Trophoblast cell (in vitro differentiated cells and primary cell): ENCODE data around the gene PLIN4.
A peak's percentile ranks its signal among the peaks of the same experiment; 100 is the strongest.

Experiments
- DNase-seq, 2 donors: peaks; one replicate each; pipeline ENCODE4 v3.0.0-alpha.2; 2016
- H2AFZ ChIP-seq: 2 replicates; pipeline ENCODE4 v1.6.1; 2013; ENCODE audit warnings: low read length, moderate library complexity, mild to moderate bottlenecking; ENCODE audit not compliant: insufficient read depth, poor library complexity
- H2AK5ac ChIP-seq: 2 replicates; pipeline ENCODE4 v1.6.1; 2013; ENCODE audit warnings: mild to moderate bottlenecking, low read length
- H2BK120ac ChIP-seq: 2 replicates; pipeline ENCODE4 v1.6.1; 2013; ENCODE audit warnings: low read length, mild to moderate bottlenecking, moderate library complexity; ENCODE audit not compliant: insufficient read depth, poor library complexity
- H2BK12ac ChIP-seq: 2 replicates; pipeline ENCODE4 v1.6.1; 2013; ENCODE audit warnings: mild to moderate bottlenecking, low read length, moderate library complexity
- H2BK5ac ChIP-seq: 2 replicates; pipeline ENCODE4 v1.6.1; 2013; ENCODE audit warnings: low read length, low read depth, moderate library complexity, mild to moderate bottlenecking; ENCODE audit not compliant: poor library complexity
- H3K14ac ChIP-seq: 2 replicates; pipeline ENCODE4 v1.6.1; 2013; ENCODE audit warnings: mild to moderate bottlenecking, low read length
- H3K18ac ChIP-seq: 2 replicates; pipeline ENCODE4 v1.6.1; 2013; ENCODE audit warnings: mild to moderate bottlenecking, low read length
- H3K23ac ChIP-seq: 2 replicates; pipeline ENCODE4 v1.6.1; 2013; ENCODE audit warnings: low read length
- H3K27ac ChIP-seq: 2 replicates; pipeline ENCODE4 v1.5.1; 2013; ENCODE audit warnings: low read depth, mild to moderate bottlenecking, inconsistent platforms, low read length, moderate library complexity
- H3K27me3 ChIP-seq: 2 replicates; pipeline ENCODE4 v1.6.1; 2013; ENCODE audit warnings: inconsistent platforms, mild to moderate bottlenecking, low read length, moderate library complexity; ENCODE audit not compliant: insufficient read depth
- H3K36me3 ChIP-seq, 2 experiments: 1 replicate in 1 of 2; 2 replicates in 1 of 2; pipeline ENCODE4 v1.6.1; 2013; ENCODE audit warnings: low read length in 2 of 2, mild to moderate bottlenecking in 2 of 2, moderate library complexity in 1 of 2; ENCODE audit not compliant: insufficient read depth in 2 of 2, control insufficient read depth in 1 of 2
- H3K4ac ChIP-seq: 2 replicates; pipeline ENCODE4 v1.6.1; 2013; ENCODE audit warnings: low read depth, mild to moderate bottlenecking, low read length, moderate library complexity
- H3K4me1 ChIP-seq, 2 experiments: 1 replicate in 1 of 2; 2 replicates in 1 of 2; pipeline ENCODE4 v1.6.1; 2013; ENCODE audit warnings: low read length in 2 of 2, mild to moderate bottlenecking in 2 of 2, moderate library complexity in 1 of 2; ENCODE audit not compliant: insufficient read depth in 2 of 2, control insufficient read depth in 1 of 2
- H3K4me2 ChIP-seq: 2 replicates; pipeline ENCODE4 v1.6.1; 2013; ENCODE audit warnings: inconsistent platforms, mild to moderate bottlenecking, low read length, moderate library complexity
- H3K4me3 ChIP-seq: 2 replicates; pipeline ENCODE4 v1.5.1; 2013; ENCODE audit warnings: mild to moderate bottlenecking, low read depth, low read length, inconsistent platforms
- H3K79me1 ChIP-seq: one replicate; pipeline ENCODE4 v1.6.1; 2013; ENCODE audit warnings: low read length
- H3K79me2 ChIP-seq: 2 replicates; pipeline ENCODE4 v1.6.1; 2013; ENCODE audit warnings: low read length, mild to moderate bottlenecking; ENCODE audit not compliant: control insufficient read depth, insufficient read depth, poor library complexity
- H3K9ac ChIP-seq: 2 replicates; pipeline ENCODE4 v1.6.1; 2013; ENCODE audit warnings: mild to moderate bottlenecking, low read length
- H3K9me3 ChIP-seq: 2 replicates; pipeline ENCODE4 v1.6.1; 2013; ENCODE audit warnings: low read depth, mild to moderate bottlenecking, control low read depth, inconsistent platforms, low read length; ENCODE audit not compliant: insufficient read depth
- H4K12ac ChIP-seq: 2 replicates; pipeline ENCODE4 v1.6.1; 2013; ENCODE audit warnings: low read depth, mild to moderate bottlenecking, low read length, moderate library complexity
- H4K8ac ChIP-seq: 2 replicates; pipeline ENCODE4 v1.6.1; 2013; ENCODE audit warnings: low read depth, mild to moderate bottlenecking, low read length, moderate library complexity
- H4K91ac ChIP-seq: one replicate; pipeline ENCODE4 v1.6.1; 2013; ENCODE audit warnings: low read depth, mild to moderate bottlenecking, low read length, moderate library complexity
- WGBS: extraction: QIAGEN DNeasy Blood & Tissue Kit; methylation state at CpG from one replicate; pipeline ENCODE4 v1.1.7; 2013; ENCODE audit warnings: missing lambda C conversion rate; ENCODE audit not compliant: insufficient read length, insufficient coverage; ENCODE audit errors: extremely low coverage; 5-methylcytosine and 5-hydroxymethylcytosine counted together

PLIN4 gene

GRCh38 chr19:4521170-4521887, 3.0 kb upstream of the PLIN4 start:
- Histone ChIP-seq H2BK120ac (no peak overlapping the region), H4K91ac (no peak overlapping the region), H3K4me1 (peaks cover 4% of the 10 kb centered on the region in 2 experiments), H3K79me1 (no peaks in the 10 kb centered on the region), H3K23ac (no peak overlapping the region), H3K27ac (no peak overlapping the region), H2BK5ac (no peak overlapping the region), H3K27me3 (no peaks in the 10 kb centered on the region), H3K4ac (no peak overlapping the region), H3K79me2 (no peaks in the 10 kb centered on the region), H4K12ac (no peak overlapping the region), H2AFZ (no peak overlapping the region), H3K36me3 (no peaks in the 10 kb centered on the region), H4K8ac (no peak overlapping the region), H3K14ac (no peak overlapping the region), H3K4me2 (no peak overlapping the region), H2AK5ac (no peak overlapping the region), H3K4me3 (no peak overlapping the region), H2BK12ac (no peak overlapping the region), H3K18ac (no peak overlapping the region), H3K9ac (no peak overlapping the region), H3K9me3 (no peaks in the 10 kb centered on the region)
- DNase-seq, result no peak
- WGBS, result no CpG with 5 or more reads among the region's 11 CpGs

- no peak overlapping the region for H2AK5ac ChIP-seq
- DNase-seq, result no peak
- H3K79me2 ChIP-seq, result no peaks in the 10 kb centered on the region
- H3K79me1 ChIP-seq, result no peaks in the 10 kb centered on the region
- H2BK5ac ChIP-seq, result no peak overlapping the region
- no peak overlapping the region for H3K4ac ChIP-seq
- no peaks in the 10 kb centered on the region for H3K9me3 ChIP-seq
- no peak overlapping the region for H3K4me3 ChIP-seq
- peak overlapping the region; percentile 44 for H4K91ac ChIP-seq
- WGBS, result no CpG with 5 or more reads among the region's 9 CpGs
- peaks cover 4% of the 10 kb centered on the region in 2 experiments for H3K4me1 ChIP-seq
- no peaks in the 10 kb centered on the region for H3K36me3 ChIP-seq
- H3K4me2 ChIP-seq, result no peak overlapping the region
- H3K27ac ChIP-seq, result no peak overlapping the region
- no peak overlapping the region for H3K9ac ChIP-seq
- H3K14ac ChIP-seq, result no peak overlapping the region
- no peak overlapping the region for H4K12ac ChIP-seq
- no peak overlapping the region for H3K23ac ChIP-seq
- H2BK120ac ChIP-seq, result peak overlapping the region; percentile 7
- no peak overlapping the region for H3K18ac ChIP-seq
- no peak overlapping the region for H2BK12ac ChIP-seq
- no peak overlapping the region for H4K8ac ChIP-seq
- H3K27me3 ChIP-seq, result no peaks in the 10 kb centered on the region
- H2AFZ ChIP-seq, result no peak overlapping the region
These were observed 1.4 kb upstream of the PLIN4 start for GRCh38 chr19:4519521-4520277.

- H3K79me1 ChIP-seq, result no peaks in the 10 kb centered on the region
- peaks cover 4% of the 10 kb centered on the region in 2 experiments for H3K4me1 ChIP-seq
- H3K4me3 ChIP-seq, result no peak overlapping the region
- DNase-seq, result no peak
- no peak overlapping the region for H3K23ac ChIP-seq
- no peak overlapping the region for H3K9ac ChIP-seq
- no peak overlapping the region for H4K12ac ChIP-seq
- H3K9me3 ChIP-seq, result no peaks in the 10 kb centered on the region
- no CpG with 5 or more reads among the region's 6 CpGs for WGBS
- H3K18ac ChIP-seq, result no peak overlapping the region
- no peak overlapping the region for H2BK5ac ChIP-seq
- no peak overlapping the region for H4K8ac ChIP-seq
- no peaks in the 10 kb centered on the region for H3K36me3 ChIP-seq
- no peak overlapping the region for H3K4me2 ChIP-seq
- peak overlapping the region; percentile 4 for H2BK120ac ChIP-seq
- H4K91ac ChIP-seq, result no peak overlapping the region
- no peak overlapping the region for H3K27ac ChIP-seq
- H3K14ac ChIP-seq, result no peak overlapping the region
- no peak overlapping the region for H2BK12ac ChIP-seq
- no peak overlapping the region for H3K4ac ChIP-seq
- no peaks in the 10 kb centered on the region for H3K79me2 ChIP-seq
- H2AK5ac ChIP-seq, result no peak overlapping the region
- H3K27me3 ChIP-seq, result no peaks in the 10 kb centered on the region
- H2AFZ ChIP-seq, result no peak overlapping the region
These were observed 848 bp upstream of the PLIN4 start for GRCh38 chr19:4519172-4519496.

- Histone ChIP-seq H3K4me3 (no peak overlapping the region), H3K27ac (no peak overlapping the region), H2AFZ (no peak overlapping the region), H3K79me1 (no peaks in the 10 kb centered on the region), H3K4me2 (no peak overlapping the region), H3K27me3 (no peaks in the 10 kb centered on the region), H2BK5ac (no peak overlapping the region), H3K14ac (no peak overlapping the region), H3K18ac (no peak overlapping the region), H3K79me2 (no peaks in the 10 kb centered on the region), H3K23ac (no peak overlapping the region), H4K8ac (no peak overlapping the region), H4K91ac (no peak overlapping the region), H3K4ac (no peak overlapping the region), H3K9ac (no peak overlapping the region), H2BK12ac (no peak overlapping the region), H2AK5ac (no peak overlapping the region), H4K12ac (no peak overlapping the region), H2BK120ac (no peak overlapping the region), H3K9me3 (peaks cover 1% of the 10 kb centered on the region), H3K36me3 (no peaks in the 10 kb centered on the region), H3K4me1 (peaks cover 4% of the 10 kb centered on the region in 2 experiments)
- no peak for DNase-seq
- WGBS, result no CpG with 5 or more reads among the region's 24 CpGs
These were observed 732 bp downstream of the PLIN4 start for GRCh38 chr19:4517451-4518057.
